Activated naive CD4-positive, alpha-beta T cell treated with anti-CD3 and anti-CD28 coated beads, Interleukin-2, amount 10 ng/mL, durations not matched to agents 7 days and 5 days (primary cell): ENCODE measurements around the gene SUPT3H.
"Not testable (repeated sequence)": the region's sequence is repeated elsewhere in the genome, so short reads cannot be mapped to it uniquely, and the experiment has no call there.

Experiments
- CTCF ChIA-PET: fragments of 350-600 bp; sonication (Branson Sonifier 250); formaldehyde crosslinking; loops from one replicate; lab custom pipeline; 2021; ENCODE audit warnings: antibody characterized with exemption; lab: Charles Lee
- DNase-seq: peaks from one replicate; pipeline ENCODE4 v3.0.0-alpha.2; 2020
- H3K27ac Mint-ChIP-seq: one replicate; pipeline ENCODE4 v1.8.0; 2021; ENCODE audit warnings: mild to moderate bottlenecking, moderate library complexity, mixed read lengths
- H3K27me3 Mint-ChIP-seq: one replicate; pipeline ENCODE4 v1.8.0; 2021; ENCODE audit warnings: mild to moderate bottlenecking, mixed read lengths
- H3K36me3 Mint-ChIP-seq: one replicate; pipeline ENCODE4 v1.8.0; 2021; ENCODE audit warnings: mixed read lengths
- H3K4me1 Mint-ChIP-seq: one replicate; pipeline ENCODE4 v1.8.0; 2021; ENCODE audit warnings: mixed read lengths
- H3K4me3 Mint-ChIP-seq: one replicate; pipeline ENCODE4 v1.8.0; 2021; ENCODE audit warnings: mild to moderate bottlenecking, moderate library complexity, mixed read lengths
- H3K9me3 Mint-ChIP-seq: one replicate; pipeline ENCODE4 v1.8.0; 2021; ENCODE audit warnings: mixed read lengths

SUPT3H gene

DNA sequence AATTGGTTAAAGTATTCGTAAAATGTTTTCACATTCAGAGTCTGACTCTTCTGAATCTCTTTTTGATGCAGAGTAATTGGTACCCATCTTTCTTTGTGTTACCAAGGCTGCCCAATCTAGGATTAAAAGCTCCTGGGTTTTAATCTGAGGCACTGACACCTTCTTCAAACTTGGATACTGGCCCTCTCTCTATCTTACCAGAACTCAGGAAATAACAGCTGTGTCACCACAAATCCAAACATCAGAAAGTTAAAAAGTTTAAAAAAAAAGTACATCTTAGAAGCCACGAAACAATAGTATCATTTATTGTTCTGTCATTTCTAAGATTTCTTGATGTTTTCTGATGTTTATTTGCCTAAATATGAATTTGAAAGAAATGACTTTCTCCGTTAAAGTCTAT lies 305.1 kb downstream of the SUPT3H start:
- CTCF ChIA-PET: no interaction called here
- no peak for DNase-seq
- H3K27ac Mint-ChIP-seq: no peak overlapping the region

GRCh38 chr6:45072016-45072415 lies 305.7 kb downstream of the SUPT3H start:
- no peak overlapping the region for H3K27ac Mint-ChIP-seq
- CTCF ChIA-PET: no interaction called here
- H3K36me3 Mint-ChIP-seq: peaks cover 2% of the 10 kb centered on the region
- DNase-seq: no peak
- no peaks in the 10 kb centered on the region for H3K27me3 Mint-ChIP-seq
- no peak overlapping the region for H3K4me3 Mint-ChIP-seq
- H3K9me3 Mint-ChIP-seq: peaks cover 2% of the 10 kb centered on the region
- H3K4me1 Mint-ChIP-seq: peaks cover 11% of the 10 kb centered on the region

More for the DNA sequence above, 305.1 kb downstream of the SUPT3H start:
- H3K9me3 Mint-ChIP-seq: peaks cover 5% of the 10 kb centered on the region
- H3K4me3 Mint-ChIP-seq: no peak overlapping the region
- peaks cover 2% of the 10 kb centered on the region for H3K36me3 Mint-ChIP-seq
- H3K27me3 Mint-ChIP-seq: no peaks in the 10 kb centered on the region
- peaks cover 11% of the 10 kb centered on the region for H3K4me1 Mint-ChIP-seq

GRCh38 chr6:45069091-45069490 lies 308.6 kb downstream of the SUPT3H start:
- Mint-ChIP-seq H3K27ac (no peak overlapping the region), H3K36me3 (no peaks in the 10 kb centered on the region), H3K9me3 (no peaks in the 10 kb centered on the region), H3K27me3 (no peaks in the 10 kb centered on the region), H3K4me1 (peaks cover 7% of the 10 kb centered on the region), H3K4me3 (no peak overlapping the region)
- DNase-seq: no peak
- CTCF ChIA-PET: no interaction called here

GRCh38 chr6:45067446-45067845 lies 310.3 kb downstream of the SUPT3H start:
- H3K36me3 Mint-ChIP-seq, H3K4me1 Mint-ChIP-seq, H3K4me3 Mint-ChIP-seq, DNase-seq, CTCF ChIA-PET, H3K9me3 Mint-ChIP-seq, H3K27ac Mint-ChIP-seq, H3K27me3 Mint-ChIP-seq: not testable (repeated sequence)

DNA sequence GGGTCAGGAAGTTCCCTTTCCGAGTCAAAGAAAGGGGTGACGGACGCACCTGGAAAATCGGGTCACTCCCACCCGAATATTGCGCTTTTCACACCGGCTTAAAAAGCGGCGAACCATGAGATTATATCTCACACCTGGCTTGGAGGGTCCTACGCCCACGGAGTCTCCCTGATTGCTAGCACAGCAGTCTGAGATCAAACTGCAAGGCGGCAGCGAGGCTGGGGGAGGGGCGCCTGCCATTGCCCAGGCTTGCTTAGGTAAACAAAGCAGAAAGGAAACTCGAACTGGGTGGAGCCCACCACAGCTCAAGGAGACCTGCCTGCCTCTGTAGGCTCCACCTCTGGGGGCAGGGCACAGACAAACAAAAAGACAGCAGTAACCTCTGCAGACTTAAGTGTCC lies 315.1 kb downstream of the SUPT3H start:
- DNase-seq, H3K4me3 Mint-ChIP-seq, H3K36me3 Mint-ChIP-seq, H3K4me1 Mint-ChIP-seq, H3K27ac Mint-ChIP-seq, CTCF ChIA-PET, H3K27me3 Mint-ChIP-seq: not testable (repeated sequence)
- H3K9me3 Mint-ChIP-seq: peaks cover 13% of the 10 kb centered on the region

GRCh38 chr6:45057711-45058110 lies 320.0 kb downstream of the SUPT3H start:
- Mint-ChIP-seq H3K9me3 (peaks cover 13% of the 10 kb centered on the region), H3K4me3 (no peak overlapping the region), H3K27ac (no peak overlapping the region), H3K27me3 (no peaks in the 10 kb centered on the region), H3K4me1 (peaks cover 16% of the 10 kb centered on the region), H3K36me3 (peaks cover 3% of the 10 kb centered on the region)
- CTCF ChIA-PET: no interaction called here
- no peak for DNase-seq

GRCh38 chr6:45054610-45055009 lies 323.1 kb downstream of the SUPT3H start:
- Mint-ChIP-seq H3K4me3 (no peak overlapping the region), H3K27ac (peak overlapping the region; percentile 22), H3K27me3 (no peaks in the 10 kb centered on the region), H3K4me1 (peaks cover 23% of the 10 kb centered on the region), H3K9me3 (peaks cover 1% of the 10 kb centered on the region), H3K36me3 (peaks cover 3% of the 10 kb centered on the region)
- no peak for DNase-seq
- CTCF ChIA-PET: no interaction called here

GRCh38 chr6:45052325-45052724 lies 325.4 kb downstream of the SUPT3H start:
- peaks cover 5% of the 10 kb centered on the region for H3K9me3 Mint-ChIP-seq
- H3K4me1 Mint-ChIP-seq: peaks cover 35% of the 10 kb centered on the region
- H3K4me3 Mint-ChIP-seq: no peak overlapping the region
- CTCF ChIA-PET: no interaction called here
- H3K36me3 Mint-ChIP-seq: peaks cover 9% of the 10 kb centered on the region
- DNase-seq: no peak
- no peaks in the 10 kb centered on the region for H3K27me3 Mint-ChIP-seq
- no peak overlapping the region for H3K27ac Mint-ChIP-seq

GRCh38 chr6:45049188-45049843 lies 328.4 kb downstream of the SUPT3H start:
- Mint-ChIP-seq H3K9me3 (peaks cover 7% of the 10 kb centered on the region), H3K27ac (peak overlapping the region; percentile 42), H3K4me1 (peaks cover 28% of the 10 kb centered on the region), H3K36me3 (peaks cover 9% of the 10 kb centered on the region), H3K4me3 (no peak overlapping the region), H3K27me3 (no peaks in the 10 kb centered on the region)
- CTCF ChIA-PET: no interaction called here
- no peak for DNase-seq

DNA sequence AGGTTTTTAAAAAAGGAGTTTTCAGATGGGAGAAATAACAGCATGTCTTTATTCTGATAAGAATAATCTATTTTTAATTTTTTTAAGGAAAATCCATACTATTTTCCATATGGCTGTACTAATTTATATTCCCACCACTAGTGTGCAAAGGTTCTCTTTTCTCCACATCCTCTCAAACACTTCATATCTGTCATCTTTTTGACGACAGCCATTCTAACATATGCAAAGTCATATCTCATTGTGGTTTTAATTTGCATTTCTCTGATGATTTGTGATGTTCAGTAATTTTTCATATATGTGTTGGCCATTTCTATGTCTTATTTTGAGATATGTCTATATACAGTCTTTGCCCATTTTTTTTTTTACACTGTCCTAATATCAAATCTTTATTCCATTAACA lies 330.2 kb downstream of the SUPT3H start:
- no peak overlapping the region for H3K27ac Mint-ChIP-seq
- CTCF ChIA-PET: no interaction called here
- H3K4me3 Mint-ChIP-seq: no peak overlapping the region
- peaks cover 7% of the 10 kb centered on the region for H3K36me3 Mint-ChIP-seq
- peaks cover 22% of the 10 kb centered on the region for H3K4me1 Mint-ChIP-seq
- peaks cover 7% of the 10 kb centered on the region for H3K9me3 Mint-ChIP-seq
- no peaks in the 10 kb centered on the region for H3K27me3 Mint-ChIP-seq
- DNase-seq: no peak

DNA sequence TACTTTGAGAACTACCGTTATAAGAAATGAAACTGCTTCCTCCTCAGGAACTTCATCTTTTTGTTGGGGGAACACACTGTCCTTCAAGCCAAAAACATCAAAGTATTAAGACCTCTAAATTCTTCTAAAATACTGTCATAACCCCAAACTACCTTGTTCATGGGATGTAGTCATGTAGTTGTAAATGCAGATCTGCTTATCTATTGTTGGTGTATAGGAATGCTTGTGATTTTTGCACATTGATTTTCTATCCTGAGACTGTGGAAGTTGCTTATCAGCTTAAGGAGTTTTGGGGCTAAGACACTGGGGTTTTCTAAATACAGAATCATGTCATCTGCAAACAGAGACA lies 332.5 kb downstream of the SUPT3H start:
- Mint-ChIP-seq H3K9me3 (peaks cover 7% of the 10 kb centered on the region), H3K4me1 (peaks cover 21% of the 10 kb centered on the region), H3K36me3 (peaks cover 7% of the 10 kb centered on the region), H3K27ac (no peak overlapping the region), H3K4me3 (no peak overlapping the region), H3K27me3 (no peaks in the 10 kb centered on the region)
- no peak for DNase-seq
- CTCF ChIA-PET: no interaction called here

- CTCF ChIA-PET: no interaction called here
These were observed 333.1 kb downstream of the SUPT3H start for GRCh38 chr6:45044510-45045252.

DNA sequence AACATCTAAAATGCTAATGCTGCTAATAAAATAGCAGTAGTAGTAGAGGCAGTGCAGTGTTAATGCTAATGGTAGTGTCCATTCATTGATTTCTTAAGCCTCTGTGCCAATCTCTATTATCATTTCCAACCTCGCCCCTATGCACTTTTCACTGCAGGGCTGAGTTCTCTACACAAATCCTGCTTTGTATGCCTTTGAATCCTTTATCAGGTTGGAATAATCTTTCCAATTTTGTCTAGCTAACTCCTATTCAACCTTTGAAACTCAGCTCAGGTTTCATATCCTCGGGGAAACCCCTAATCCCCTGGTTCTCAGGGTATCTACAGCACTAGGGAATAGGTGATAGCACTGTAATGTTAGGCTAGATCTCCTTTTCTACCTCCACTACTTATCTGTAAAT lies 333.6 kb downstream of the SUPT3H start:
- no peak for DNase-seq
- Mint-ChIP-seq H3K27me3 (no peaks in the 10 kb centered on the region), H3K4me3 (no peak overlapping the region), H3K4me1 (peaks cover 10% of the 10 kb centered on the region), H3K36me3 (peaks cover 6% of the 10 kb centered on the region), H3K9me3 (peaks cover 6% of the 10 kb centered on the region), H3K27ac (no peak overlapping the region)
- CTCF ChIA-PET: no interaction called here

More at GRCh38 chr6:45044510-45045252, 333.1 kb downstream of the SUPT3H start:
- H3K27ac Mint-ChIP-seq: no peak overlapping the region
- peaks cover 16% of the 10 kb centered on the region for H3K4me1 Mint-ChIP-seq
- peaks cover 7% of the 10 kb centered on the region for H3K36me3 Mint-ChIP-seq
- peaks cover 7% of the 10 kb centered on the region for H3K9me3 Mint-ChIP-seq
- no peak for DNase-seq
- H3K27me3 Mint-ChIP-seq: no peaks in the 10 kb centered on the region
- H3K4me3 Mint-ChIP-seq: no peak overlapping the region

DNA sequence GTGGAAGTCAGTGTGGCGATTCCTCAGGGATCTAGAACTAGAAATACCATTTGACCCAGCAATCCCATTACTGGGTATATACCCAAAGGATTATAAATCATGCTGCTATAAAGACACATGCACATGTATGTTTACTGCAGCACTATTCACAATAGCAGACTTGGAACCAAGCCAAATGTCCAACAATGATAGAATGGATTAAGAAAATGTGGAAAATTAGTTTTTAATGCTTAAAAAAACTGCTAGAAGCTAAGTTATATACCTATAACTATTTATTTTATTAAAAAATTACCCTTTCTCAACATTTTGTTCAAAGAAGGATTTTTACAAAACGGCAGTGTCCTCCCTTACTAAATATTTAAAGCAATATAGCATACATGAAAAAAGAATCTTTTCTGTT lies 335.1 kb downstream of the SUPT3H start:
- H3K27ac Mint-ChIP-seq, H3K36me3 Mint-ChIP-seq, CTCF ChIA-PET, H3K9me3 Mint-ChIP-seq, H3K4me1 Mint-ChIP-seq, H3K4me3 Mint-ChIP-seq, H3K27me3 Mint-ChIP-seq, DNase-seq: not testable (repeated sequence)

- no peaks in the 10 kb centered on the region for H3K9me3 Mint-ChIP-seq
These were observed 339.5 kb downstream of the SUPT3H start for GRCh38 chr6:45038226-45038625.

More at GRCh38 chr6:45038226-45038625, 339.5 kb downstream of the SUPT3H start:
- Mint-ChIP-seq H3K4me3 (no peak overlapping the region), H3K27me3 (no peaks in the 10 kb centered on the region), H3K36me3 (peaks cover 1% of the 10 kb centered on the region), H3K4me1 (no peaks in the 10 kb centered on the region), H3K27ac (no peak overlapping the region)
- DNase-seq: no peak
- CTCF ChIA-PET: no interaction called here
